ENCODE results near the gene PPP1R13L.

PPP1R13L gene

DNA sequence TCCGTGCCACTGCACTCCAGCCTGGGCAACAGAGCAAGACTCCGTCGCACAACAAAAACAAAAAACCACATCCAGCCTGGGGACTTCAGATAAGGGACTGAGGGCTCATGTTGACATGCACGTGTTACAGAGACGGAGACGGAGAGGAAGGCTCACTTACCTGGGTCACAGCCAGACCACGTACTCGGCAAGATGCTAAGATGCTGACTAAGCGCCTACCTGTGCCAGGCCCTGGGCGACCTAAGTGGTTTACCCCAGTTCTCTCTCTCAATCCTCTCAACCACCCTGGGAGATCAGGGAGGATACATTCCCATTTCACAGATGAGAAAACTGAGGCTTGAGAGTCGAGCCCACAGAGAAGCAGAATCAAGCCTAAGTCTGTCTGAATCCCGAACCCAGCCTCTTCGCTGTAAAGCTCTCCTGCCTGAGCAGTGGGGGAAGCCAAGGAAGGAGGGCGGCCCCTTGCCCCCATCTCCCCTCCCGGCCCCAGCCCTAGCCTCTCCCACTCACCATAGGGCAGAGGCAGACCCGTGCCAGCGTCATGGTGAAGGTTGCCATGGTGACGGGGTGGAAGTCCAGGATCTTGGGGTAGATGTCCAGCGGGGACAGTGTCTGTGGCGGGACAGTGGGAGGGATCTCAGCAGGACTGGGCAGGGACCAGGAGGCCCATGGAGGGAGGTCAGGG lies 48.0 kb downstream of the PPP1R13L start:
- H3K36me3 ChIP-seq (replicated peaks): peaks cover 77% of the 10 kb centered on the region

GRCh38 chr19:45355910-45356309 lies 49.0 kb downstream of the PPP1R13L start:
- no peaks in the 10 kb centered on the region for H3K4me1 ChIP-seq
- in situ Hi-C loops (cut with MboI; ENCODE audit: low sequenced_read_pairs): no loop called here
- DNase-seq (ENCODE audit: low spot score in 2 of 2): no peak

More for the DNA sequence above, 48.0 kb downstream of the PPP1R13L start:
- no peak overlapping the region for H3K4me3 ChIP-seq
- no peaks in the 10 kb centered on the region for H3K9me3 ChIP-seq
- no peaks in the 10 kb centered on the region for H3K4me1 ChIP-seq
- no peaks in the 10 kb centered on the region for H3K27me3 ChIP-seq (ENCODE audit: low read depth)
- in situ Hi-C loops (cut with MboI; ENCODE audit: low sequenced_read_pairs): no loop called here
- DNase-seq (ENCODE audit: low spot score in 2 of 2): no peak

DNA sequence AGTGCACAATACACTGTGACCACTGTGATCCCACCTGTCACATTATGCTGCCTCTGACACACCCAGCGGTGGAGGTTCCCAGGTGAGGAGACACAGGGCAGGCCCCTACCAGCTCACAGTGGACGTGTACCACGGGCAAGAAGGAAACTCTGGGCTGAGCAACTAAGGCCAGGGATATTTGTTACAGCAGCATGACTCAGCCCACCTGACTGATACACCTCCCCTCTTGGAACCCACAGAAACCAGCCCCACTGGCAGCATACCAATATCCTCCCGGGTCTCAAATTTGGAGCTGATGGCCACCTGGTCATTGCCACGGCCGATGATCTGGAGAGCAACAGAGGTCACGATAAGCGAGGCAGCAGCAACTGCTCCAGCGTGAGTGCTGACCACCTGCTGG lies 49.5 kb downstream of the PPP1R13L start:
- no peak for DNase-seq (ENCODE audit: low spot score in 2 of 2)
- no peaks in the 10 kb centered on the region for H3K4me1 ChIP-seq
- no peaks in the 10 kb centered on the region for H3K9me3 ChIP-seq
- peaks cover 78% of the 10 kb centered on the region for H3K36me3 ChIP-seq (replicated peaks)
- no peak overlapping the region for H3K4me3 ChIP-seq
- no peaks in the 10 kb centered on the region for H3K27me3 ChIP-seq (ENCODE audit: low read depth)
- in situ Hi-C loops (cut with MboI; ENCODE audit: low sequenced_read_pairs): no loop called here

More at GRCh38 chr19:45355910-45356309, 49.0 kb downstream of the PPP1R13L start:
- Histone ChIP-seq H3K36me3 (replicated peaks) (peaks cover 77% of the 10 kb centered on the region), H3K9me3 (no peaks in the 10 kb centered on the region), H3K27me3 (ENCODE audit: low read depth) (no peaks in the 10 kb centered on the region), H3K4me3 (no peak overlapping the region)

DNA sequence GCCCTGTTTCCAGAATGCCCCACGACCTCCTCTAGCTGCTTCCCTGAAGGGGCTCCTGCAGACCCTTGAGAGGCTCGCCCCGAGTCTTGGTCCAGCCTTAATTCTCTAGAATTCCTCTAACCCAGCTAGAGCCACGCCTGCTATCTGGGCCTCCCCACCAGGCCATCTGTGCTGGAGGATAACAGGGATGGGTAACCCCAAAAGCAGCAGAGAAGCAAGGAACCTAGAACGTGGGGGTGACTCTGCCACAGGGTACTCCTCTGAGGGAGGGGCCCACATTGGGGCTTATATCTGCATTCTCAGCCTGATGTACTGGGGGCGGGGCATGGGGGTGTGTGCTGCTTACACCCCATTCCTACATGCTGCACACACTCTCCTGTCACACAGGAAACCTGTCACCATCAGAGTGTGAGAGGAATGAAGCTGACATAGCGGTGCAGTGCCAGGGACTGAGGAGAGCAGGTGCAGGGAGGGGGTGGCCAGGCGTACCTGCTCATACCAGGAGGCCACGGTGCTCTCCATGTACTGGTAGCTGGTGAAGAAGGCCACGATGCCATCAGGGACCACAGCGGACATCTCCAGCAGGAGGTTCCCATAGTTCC lies 50.5 kb downstream of the PPP1R13L start:
- no peaks in the 10 kb centered on the region for H3K4me1 ChIP-seq
- in situ Hi-C loops (cut with MboI; ENCODE audit: low sequenced_read_pairs): no loop called here
- peaks cover 83% of the 10 kb centered on the region for H3K36me3 ChIP-seq (replicated peaks)
- no peak for DNase-seq (ENCODE audit: low spot score in 2 of 2)
- no peaks in the 10 kb centered on the region for H3K9me3 ChIP-seq
- H3K27me3 ChIP-seq (ENCODE audit: low read depth): no peaks in the 10 kb centered on the region
- no peak overlapping the region for H3K4me3 ChIP-seq

GRCh38 chr19:45352914-45353796 lies 51.7 kb downstream of the PPP1R13L start:
- Histone ChIP-seq H3K36me3 (replicated peaks) (peaks cover 90% of the 10 kb centered on the region), H3K4me1 (no peaks in the 10 kb centered on the region), H3K9me3 (no peaks in the 10 kb centered on the region), H3K27me3 (ENCODE audit: low read depth) (no peaks in the 10 kb centered on the region), H3K4me3 (no peak overlapping the region)
- no peak for DNase-seq (ENCODE audit: low spot score in 2 of 2)
- in situ Hi-C loops (cut with MboI; ENCODE audit: low sequenced_read_pairs): no loop called here

DNA sequence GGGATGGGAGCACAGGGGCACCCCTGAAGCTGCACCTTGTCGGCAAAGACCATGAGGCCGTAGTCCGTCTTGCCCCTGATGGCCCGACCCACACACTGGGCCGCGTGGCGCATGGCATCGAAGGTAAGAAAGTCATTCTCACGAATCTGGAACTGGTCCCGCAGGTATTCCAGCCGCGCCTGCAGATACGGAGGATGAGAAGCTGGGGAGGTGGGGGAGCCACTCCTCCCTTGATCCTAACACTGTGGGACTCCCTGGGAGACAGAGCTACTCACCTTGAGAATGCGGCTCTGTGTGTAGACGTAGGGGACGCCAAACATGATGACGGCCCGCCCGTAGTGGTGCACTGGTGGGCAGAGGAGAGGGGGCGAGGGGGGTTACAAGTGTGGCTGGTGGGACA lies 52.4 kb downstream of the PPP1R13L start:
- H3K27me3 ChIP-seq (ENCODE audit: low read depth): no peaks in the 10 kb centered on the region
- H3K4me3 ChIP-seq: no peak overlapping the region
- no peaks in the 10 kb centered on the region for H3K4me1 ChIP-seq
- no peaks in the 10 kb centered on the region for H3K9me3 ChIP-seq
- H3K36me3 ChIP-seq (replicated peaks): peaks cover 83% of the 10 kb centered on the region
- in situ Hi-C loops (cut with MboI; ENCODE audit: low sequenced_read_pairs): no loop called here
- DNase-seq (ENCODE audit: low spot score in 2 of 2): no peak

DNA sequence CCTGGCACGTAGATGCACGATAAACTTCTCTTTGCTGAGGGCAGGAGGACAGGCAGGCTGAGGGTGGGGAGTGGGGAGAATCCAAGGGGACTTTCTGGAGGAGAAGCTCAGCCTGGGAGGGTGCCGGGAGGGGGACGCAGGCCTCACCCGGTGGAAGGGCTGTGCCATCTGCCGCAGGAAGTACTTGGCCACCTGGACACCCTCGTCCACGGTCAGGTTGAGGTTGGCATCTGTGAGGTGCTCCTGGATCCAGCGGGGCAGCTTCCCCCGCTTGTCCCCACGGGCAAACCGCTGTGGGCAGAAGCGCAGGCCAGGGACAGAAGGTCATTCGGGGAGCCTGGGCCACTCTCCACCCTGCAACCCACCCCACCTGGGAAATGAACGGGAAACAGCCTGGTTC lies 52.8 kb downstream of the PPP1R13L start:
- H3K27me3 ChIP-seq (ENCODE audit: low read depth): no peaks in the 10 kb centered on the region
- no peaks in the 10 kb centered on the region for H3K4me1 ChIP-seq
- DNase-seq (ENCODE audit: low spot score in 2 of 2): no peak
- no peaks in the 10 kb centered on the region for H3K9me3 ChIP-seq
- peaks cover 79% of the 10 kb centered on the region for H3K36me3 ChIP-seq (replicated peaks)
- in situ Hi-C loops (cut with MboI; ENCODE audit: low sequenced_read_pairs): no loop called here
- H3K4me3 ChIP-seq: no peak overlapping the region

DNA sequence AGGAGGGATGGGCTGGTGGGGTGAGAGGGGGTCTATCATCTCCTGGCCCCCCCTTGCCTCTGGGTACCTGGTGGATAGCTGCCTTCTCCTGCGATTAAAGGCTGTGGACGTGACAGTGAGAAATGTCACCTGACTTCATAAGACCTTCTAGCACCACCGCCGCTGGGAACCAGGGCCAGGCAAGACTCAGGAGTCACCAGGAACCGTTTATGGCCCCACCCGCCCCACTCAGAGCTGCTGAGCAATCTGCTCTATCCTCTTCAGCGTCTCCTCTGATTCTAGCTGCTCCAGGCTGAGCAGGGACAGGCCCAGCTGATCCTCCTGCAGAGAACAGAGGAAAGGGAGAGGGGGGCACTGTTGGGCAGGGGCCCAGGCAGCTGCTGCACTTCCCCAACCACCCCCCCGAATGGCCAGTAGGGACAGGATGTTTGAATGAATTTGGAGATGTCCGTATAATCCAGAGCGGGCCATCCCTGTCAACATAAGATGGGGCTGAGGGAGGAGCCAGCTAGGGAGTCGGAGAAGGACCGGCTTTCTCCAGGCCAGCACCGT lies 53.4 kb downstream of the PPP1R13L start:
- no peaks in the 10 kb centered on the region for H3K27me3 ChIP-seq (ENCODE audit: low read depth)
- H3K4me1 ChIP-seq: no peaks in the 10 kb centered on the region
- in situ Hi-C loops (cut with MboI; ENCODE audit: low sequenced_read_pairs): no loop called here
- DNase-seq (ENCODE audit: low spot score in 2 of 2): no peak
- H3K4me3 ChIP-seq: no peak overlapping the region
- H3K36me3 ChIP-seq (replicated peaks): peaks cover 73% of the 10 kb centered on the region
- no peaks in the 10 kb centered on the region for H3K9me3 ChIP-seq

DNA sequence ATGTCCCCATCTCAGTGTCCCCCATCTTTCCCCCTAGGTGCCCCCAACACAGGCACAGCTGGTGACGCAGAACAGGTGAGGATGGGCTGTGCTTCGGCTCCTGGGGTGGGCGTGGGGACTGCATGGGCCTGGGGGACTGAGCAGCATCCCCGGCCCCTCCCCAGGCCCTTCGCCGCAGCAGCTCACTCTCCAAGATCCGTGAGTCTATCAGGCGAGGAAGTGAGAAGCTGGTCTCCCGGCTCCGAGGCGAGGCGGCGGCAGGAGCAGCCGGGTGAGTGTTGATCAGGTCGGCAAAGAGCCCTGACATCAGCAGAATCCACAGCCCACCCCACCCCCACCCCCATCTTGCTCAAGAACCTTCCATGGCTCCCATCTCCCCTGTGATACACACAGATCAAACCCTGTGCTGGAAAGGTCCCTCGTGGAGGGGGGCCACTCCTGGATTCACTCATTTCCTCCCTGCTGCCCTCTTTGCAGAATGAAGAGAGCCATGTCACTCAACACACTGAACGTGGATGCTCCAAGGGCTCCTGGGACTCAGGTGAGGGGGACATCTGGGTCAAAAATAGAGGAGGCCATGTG lies 54.3 kb downstream of the PPP1R13L start:
- in situ Hi-C loops (cut with MboI; ENCODE audit: low sequenced_read_pairs): no loop called here
- H3K9me3 ChIP-seq: no peaks in the 10 kb centered on the region
- peaks cover 64% of the 10 kb centered on the region for H3K36me3 ChIP-seq (replicated peaks)
- H3K4me1 ChIP-seq: no peaks in the 10 kb centered on the region
- H3K4me3 ChIP-seq: no peak overlapping the region
- no peaks in the 10 kb centered on the region for H3K27me3 ChIP-seq (ENCODE audit: low read depth)
- DNase-seq (ENCODE audit: low spot score in 2 of 2): no peak

DNA sequence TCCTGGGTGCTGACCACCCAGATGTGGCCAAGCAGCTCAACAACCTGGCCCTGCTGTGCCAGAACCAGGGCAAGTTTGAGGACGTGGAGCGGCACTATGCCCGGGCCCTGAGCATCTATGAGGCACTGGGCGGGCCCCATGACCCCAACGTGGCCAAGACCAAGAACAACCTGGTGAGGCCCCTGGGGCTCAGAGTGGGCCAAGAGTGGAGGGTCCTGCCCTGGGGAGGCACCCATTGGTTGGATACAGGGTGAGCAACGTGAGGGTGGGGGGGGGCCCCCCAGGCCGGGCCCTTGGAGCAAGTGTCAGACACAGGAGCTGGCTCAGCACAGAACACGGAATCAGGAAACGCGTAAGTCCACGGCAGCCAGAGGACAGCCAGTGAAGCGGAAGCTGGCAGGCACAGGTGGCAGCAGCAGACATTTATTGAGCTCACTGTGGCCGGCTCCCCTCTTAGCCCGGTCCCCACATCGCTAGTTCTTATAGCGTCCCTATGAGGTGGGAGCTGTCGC lies 55.4 kb downstream of the PPP1R13L start:
- H3K9me3 ChIP-seq: no peaks in the 10 kb centered on the region
- no peak for DNase-seq (ENCODE audit: low spot score in 2 of 2)
- peaks cover 53% of the 10 kb centered on the region for H3K36me3 ChIP-seq (replicated peaks)
- no peaks in the 10 kb centered on the region for H3K4me1 ChIP-seq
- in situ Hi-C loops (cut with MboI; ENCODE audit: low sequenced_read_pairs): no loop called here
- H3K4me3 ChIP-seq: no peak overlapping the region
- no peaks in the 10 kb centered on the region for H3K27me3 ChIP-seq (ENCODE audit: low read depth)

DNA sequence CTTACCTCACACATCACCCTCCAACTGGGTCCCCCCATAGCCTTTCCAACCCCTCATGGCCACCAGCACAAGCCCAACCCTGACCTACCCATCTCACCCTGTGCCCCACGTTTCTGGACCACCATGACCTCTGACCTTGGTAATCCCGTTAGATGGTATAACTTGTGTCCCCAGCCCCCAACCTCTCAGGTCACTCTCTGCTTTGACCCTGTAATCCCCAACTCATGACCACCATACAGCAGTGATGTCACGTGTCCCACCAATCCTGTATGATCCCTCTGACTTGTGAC lies 55.8 kb downstream of the PPP1R13L start:
- DNase-seq (ENCODE audit: low spot score in 2 of 2): no peak
- Histone ChIP-seq H3K9me3 (no peaks in the 10 kb centered on the region), H3K4me3 (no peak overlapping the region), H3K4me1 (no peaks in the 10 kb centered on the region), H3K36me3 (replicated peaks) (peaks cover 49% of the 10 kb centered on the region), H3K27me3 (ENCODE audit: low read depth) (no peaks in the 10 kb centered on the region)
- in situ Hi-C loops (cut with MboI; ENCODE audit: low sequenced_read_pairs): no loop called here

GRCh38 chr19:45348367-45349125 lies 56.3 kb downstream of the PPP1R13L start:
- in situ Hi-C loops (cut with MboI; ENCODE audit: low sequenced_read_pairs): no loop called here
- H3K27me3 ChIP-seq (ENCODE audit: low read depth): no peaks in the 10 kb centered on the region
- no peaks in the 10 kb centered on the region for H3K9me3 ChIP-seq
- H3K4me1 ChIP-seq: no peaks in the 10 kb centered on the region
- no peak for DNase-seq (ENCODE audit: low spot score in 2 of 2)
- no peak overlapping the region for H3K4me3 ChIP-seq
- H3K36me3 ChIP-seq (replicated peaks): peaks cover 44% of the 10 kb centered on the region

Measured in HAP-1 (cell line).